ENCODE data around the gene GRM1.

Gene GRM1

GRCh38 chr6:146281651-146282362 lies 252.9 kb downstream of the GRM1 start:
- DNase-seq = no peak

GRCh38 chr6:146282837-146283236 lies 254.0 kb downstream of the GRM1 start:
- no peak for DNase-seq

DNA sequence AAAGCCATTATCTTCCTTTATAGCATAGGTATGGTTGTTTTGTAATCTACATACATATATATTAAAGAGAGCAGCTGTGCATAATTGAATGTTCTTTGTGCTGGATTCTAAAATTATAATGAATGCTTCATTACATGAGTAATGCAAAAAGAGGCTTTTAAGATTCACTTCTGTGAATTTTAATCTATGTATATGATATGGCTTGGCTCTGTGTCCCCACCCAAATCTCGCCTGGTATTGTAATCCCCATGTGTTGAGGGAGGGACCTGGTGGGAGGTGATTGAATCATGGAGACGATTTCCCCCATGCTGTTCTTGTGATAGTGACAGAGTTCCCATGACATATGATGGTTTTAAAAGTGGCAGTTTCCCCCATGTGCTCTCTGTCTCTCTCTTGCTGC lies 255.4 kb downstream of the GRM1 start:
- DNase-seq = no peak

- DNase-seq = no peak
Measured at GRCh38 chr6:146286961-146287360, 258.1 kb downstream of the GRM1 start.

GRCh38 chr6:146287691-146288369 lies 259.0 kb downstream of the GRM1 start:
- DNase-seq = no peak

DNA sequence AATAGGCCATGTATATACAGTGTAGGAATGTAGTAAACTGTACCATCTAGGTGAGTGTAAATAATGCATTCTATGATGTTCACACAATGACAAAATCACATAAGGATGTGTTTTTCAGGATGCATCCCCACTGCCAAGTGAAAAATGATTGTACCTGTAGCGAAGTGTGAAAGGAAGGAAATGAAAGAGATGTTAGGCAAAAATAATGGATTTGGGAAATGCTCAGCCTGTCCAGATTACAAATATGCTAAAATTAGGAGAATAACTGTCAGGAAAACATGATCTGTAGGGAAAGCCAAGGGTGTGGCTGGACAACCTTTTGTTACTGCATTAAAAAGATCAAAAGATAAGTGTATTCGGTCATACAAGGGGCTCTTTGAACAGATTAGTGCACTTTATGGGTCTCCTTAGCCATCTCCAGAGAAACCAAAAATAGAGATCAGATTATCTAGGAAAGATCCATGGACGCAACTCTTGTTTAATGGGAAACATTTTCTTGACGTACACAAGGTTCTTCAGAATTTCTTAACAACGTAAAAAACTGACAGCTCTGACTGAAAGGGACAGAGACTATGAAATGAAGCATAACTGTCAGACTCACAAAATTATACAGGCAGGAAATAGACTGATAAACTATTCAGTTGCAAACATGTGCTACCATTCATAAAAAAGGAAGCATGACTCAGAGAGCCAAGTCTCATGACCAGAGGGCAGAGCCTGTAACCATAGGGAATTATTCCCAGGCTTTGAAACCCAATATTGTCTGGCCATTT lies 261.1 kb downstream of the GRM1 start:
- no peak for DNase-seq

DNA sequence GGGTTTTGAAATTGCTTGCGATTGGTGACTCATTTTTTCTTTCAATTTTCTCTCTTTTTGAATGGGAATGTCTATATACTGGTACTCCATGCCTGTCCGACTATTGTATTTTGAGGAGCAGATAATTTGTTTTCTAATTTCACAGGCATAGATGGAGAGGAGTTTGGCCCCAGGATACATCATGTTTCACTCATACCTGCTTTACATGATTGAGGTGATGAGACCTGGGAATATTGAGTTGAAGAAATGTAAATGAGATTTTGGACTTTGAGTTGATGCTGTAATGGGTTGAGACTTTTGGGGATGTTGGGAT lies 261.7 kb downstream of the GRM1 start:
- no peak for DNase-seq

GRCh38 chr6:146292506-146292905 lies 263.6 kb downstream of the GRM1 start:
- DNase-seq = no peak

GRCh38 chr6:146295695-146296094 lies 266.8 kb downstream of the GRM1 start:
- no peak for DNase-seq

GRCh38 chr6:146297815-146298214 lies 269.0 kb downstream of the GRM1 start:
- no peak for DNase-seq

DNA sequence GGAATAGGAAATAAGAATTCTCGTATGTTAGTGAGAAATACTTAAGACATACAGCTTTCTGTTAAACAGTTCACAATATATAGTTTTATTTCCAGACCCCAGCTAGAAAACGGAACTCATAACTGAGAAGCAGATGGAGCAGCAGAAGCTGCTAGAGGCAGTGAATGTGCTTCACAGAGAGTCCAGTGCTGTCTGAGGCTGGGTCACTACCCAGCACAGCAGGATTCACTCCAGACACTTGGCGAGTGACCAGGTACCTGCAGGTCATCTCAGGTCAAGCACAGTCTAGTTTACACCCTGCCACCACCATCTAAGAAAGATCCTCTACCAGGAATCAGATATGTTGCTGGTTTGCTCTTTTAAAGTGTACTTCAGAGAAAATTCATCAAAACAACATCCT lies 271.7 kb downstream of the GRM1 start:
- no peak for DNase-seq

- DNase-seq = no peak
Measured at GRCh38 chr6:146301764-146302163, 272.9 kb downstream of the GRM1 start.

- DNase-seq = no peak
Measured at GRCh38 chr6:146302994-146303393, 274.1 kb downstream of the GRM1 start.

GRCh38 chr6:146304181-146304580 lies 275.3 kb downstream of the GRM1 start:
- no peak for DNase-seq

DNA sequence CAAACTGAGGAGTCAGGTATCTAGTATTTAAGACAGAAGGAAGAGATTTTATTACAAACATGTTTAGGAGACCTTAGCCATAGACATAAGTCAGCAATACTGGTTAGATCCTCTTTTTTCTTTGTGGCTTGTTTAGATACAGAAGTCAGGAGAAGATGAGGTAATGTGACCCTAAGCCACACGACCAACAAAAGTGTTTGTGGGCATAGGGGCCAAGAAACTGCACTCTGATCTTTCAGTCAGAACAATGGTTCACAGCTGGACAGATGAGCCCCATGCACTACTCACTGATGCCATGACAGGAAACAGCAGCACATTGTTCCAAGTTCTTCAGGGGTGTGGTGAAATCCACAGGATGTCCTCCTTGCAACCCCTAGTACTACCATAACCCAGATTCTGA lies 276.2 kb downstream of the GRM1 start:
- no peak for DNase-seq

GRCh38 chr6:146305951-146306350 lies 277.1 kb downstream of the GRM1 start:
- DNase-seq = no peak

DNA sequence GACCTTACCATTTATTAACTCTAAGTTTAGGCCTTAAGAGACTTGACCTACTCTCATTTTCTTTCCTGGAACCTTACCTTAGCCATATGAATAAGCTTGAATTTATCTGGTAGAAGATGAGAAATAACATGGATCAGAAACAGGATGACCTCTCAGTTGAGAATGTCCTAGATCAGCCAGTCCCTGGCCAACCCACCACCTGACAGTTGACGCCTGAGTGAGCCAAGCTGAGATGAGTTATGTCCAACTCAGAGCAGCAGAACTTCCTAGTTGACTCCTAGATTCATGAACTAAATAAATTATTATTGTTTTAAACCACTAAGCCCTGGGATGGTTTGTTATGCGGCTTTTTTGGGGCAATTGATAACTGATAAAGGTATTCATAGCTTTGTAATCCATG lies 281.8 kb downstream of the GRM1 start:
- DNase-seq = no peak

GRCh38 chr6:146311079-146311478 lies 282.2 kb downstream of the GRM1 start:
- no peak for DNase-seq

GRCh38 chr6:146312608-146313007 lies 283.7 kb downstream of the GRM1 start:
- DNase-seq = no peak

DNA sequence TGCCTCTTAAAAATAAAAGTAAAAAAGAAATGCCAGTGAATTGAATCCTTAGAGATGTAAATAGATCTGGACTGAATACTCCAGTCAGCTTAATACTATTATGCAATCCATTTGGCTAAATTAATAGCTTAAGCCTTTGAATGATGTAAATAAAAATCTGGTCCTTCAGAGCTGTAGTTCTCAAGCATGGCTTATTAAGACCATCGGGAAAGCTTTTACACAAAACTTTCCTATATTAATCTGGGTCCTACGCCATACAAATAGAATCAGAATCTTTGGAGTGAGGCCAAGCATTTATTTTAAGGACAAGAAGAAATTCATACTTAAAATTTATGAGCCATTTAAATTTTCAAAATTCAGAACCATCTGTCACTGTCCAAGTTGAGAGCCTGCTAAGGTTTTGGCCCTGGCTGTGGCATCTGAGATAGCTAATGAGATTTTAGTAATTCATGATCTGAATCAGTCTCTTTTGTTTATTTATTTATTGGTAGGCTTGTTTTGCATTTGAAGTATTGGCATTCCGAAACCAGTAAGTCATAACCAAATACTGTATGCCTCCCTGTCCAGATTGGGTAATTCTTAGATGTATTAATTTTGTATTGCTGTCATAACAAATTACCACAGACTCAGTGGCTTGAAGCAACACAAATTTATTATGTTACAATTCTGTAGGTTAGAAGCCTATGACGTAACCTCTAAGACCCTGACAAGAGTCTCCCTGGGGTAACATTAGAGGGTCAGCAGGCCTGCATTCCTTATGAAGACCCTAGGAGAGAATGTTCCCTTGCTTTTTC lies 286.7 kb downstream of the GRM1 start:
- no peak for DNase-seq

GRCh38 chr6:146316175-146316495 lies 287.3 kb downstream of the GRM1 start:
- DNase-seq = no peak

DNA sequence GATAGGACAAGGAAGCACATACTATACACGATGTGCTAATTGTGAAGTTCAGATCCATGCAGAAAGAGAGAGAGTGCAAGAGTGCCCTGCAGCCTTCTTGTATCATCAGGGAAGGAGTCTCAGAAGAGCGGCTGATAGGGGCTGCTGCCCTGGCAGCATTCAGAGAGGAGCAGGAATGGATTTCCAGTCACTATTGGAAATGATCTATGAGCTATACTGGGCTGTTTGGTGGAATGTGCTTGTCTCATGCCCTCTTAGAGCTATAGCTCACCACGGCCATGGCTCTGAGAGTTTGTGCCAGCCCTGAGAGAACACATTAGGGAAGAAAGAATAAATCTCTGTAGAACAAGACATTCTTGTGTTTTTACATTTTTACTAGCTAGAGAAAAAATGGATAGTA lies 302.2 kb downstream of the GRM1 start:
- DNase-seq = no peak

DNA sequence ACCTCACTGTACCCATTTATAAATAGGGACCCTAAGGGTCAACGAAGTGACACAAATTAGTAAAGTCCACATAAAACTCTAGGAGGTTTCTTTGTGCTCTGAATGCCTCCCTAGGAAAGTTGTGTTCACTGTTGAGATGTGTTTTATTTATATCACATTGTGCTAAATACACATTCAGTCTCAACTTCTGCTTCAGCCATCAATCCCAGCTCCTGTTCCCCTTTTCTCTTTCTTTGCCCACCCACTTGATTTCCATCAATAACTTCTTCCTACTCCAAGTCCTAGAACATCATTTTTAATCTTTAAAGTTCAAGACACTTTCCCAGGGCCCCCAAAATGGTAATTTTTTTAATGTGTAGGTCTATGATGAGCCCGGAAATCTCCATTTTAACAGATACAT lies 306.5 kb downstream of the GRM1 start:
- no peak for DNase-seq

DNA sequence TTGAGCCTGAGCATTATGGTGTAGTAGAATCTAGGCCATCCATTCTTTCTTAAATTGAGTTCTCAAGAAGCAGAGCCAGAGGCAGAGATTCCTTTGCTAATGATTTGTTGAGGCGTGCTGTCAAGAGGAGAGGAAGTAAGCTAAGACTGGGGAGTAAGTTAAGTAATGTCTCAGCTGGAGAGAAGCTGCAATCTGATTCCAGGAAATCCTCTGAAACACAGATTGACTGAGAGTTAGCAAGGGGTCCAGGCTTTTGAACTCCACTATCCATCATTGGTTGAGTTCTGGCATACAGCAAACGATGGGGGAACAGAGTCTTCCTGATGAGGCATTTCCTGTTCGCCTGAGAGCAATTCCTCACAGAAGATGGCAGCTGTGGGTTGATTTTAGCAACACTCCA lies 307.3 kb downstream of the GRM1 start:
- no peak for DNase-seq

All from activated CD4-positive, alpha-beta T cell treated with anti-CD3 and anti-CD28 coated beads, Interleukin-2, amount 50 U/mL, for 4 hours (primary cell).